ENCODE measurements around the gene FNDC1.

GRCh38 chr6:159155679-159156078, 13.5 kb upstream of the FNDC1 start:
- TF ChIP-seq, protein P1, sequence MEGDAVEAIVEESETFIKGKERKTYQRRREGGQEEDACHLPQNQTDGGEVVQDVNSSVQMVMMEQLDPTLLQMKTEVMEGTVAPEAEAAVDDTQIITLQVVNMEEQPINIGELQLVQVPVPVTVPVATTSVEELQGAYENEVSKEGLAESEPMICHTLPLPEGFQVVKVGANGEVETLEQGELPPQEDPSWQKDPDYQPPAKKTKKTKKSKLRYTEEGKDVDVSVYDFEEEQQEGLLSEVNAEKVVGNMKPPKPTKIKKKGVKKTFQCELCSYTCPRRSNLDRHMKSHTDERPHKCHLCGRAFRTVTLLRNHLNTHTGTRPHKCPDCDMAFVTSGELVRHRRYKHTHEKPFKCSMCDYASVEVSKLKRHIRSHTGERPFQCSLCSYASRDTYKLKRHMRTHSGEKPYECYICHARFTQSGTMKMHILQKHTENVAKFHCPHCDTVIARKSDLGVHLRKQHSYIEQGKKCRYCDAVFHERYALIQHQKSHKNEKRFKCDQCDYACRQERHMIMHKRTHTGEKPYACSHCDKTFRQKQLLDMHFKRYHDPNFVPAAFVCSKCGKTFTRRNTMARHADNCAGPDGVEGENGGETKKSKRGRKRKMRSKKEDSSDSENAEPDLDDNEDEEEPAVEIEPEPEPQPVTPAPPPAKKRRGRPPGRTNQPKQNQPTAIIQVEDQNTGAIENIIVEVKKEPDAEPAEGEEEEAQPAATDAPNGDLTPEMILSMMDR (conservative IDR thresholded peaks at IDR 0.05 in 1 of 2, IDR thresholded peaks at IDR 0.05 in 1 of 2; ENCODE audit: extremely low read depth in 1 of 2, insufficient read depth in 1 of 2, low read depth in 1 of 2, low read length in 2 of 2) = no peak
- no peak for TF ChIP-seq EZH2 (IDR thresholded peaks at IDR 0.05; ENCODE audit: borderline replicate concordance, low read length)
